Measurements from ENCODE around the gene ZNF740.

ZNF740 gene

GRCh38 chr12:53180220-53180930 is at the start of gene ZNF740, which contains the start of gene CSAD (continued):
- no peak for TF ChIP-seq ZNF26 (tag by site-specific recombination; IDR thresholded peaks at IDR 0.05)
- TF ChIP-seq ZNF596 (tag by site-specific recombination; IDR thresholded peaks at IDR 0.05): peak; percentile 11; the same call in 1 of the 2 replicates
- TF ChIP-seq YY1 (tag by site-specific recombination; IDR thresholded peaks at IDR 0.05): peak; percentile 92
- peak; percentile 52; the same call in 1 of the 2 replicates for TF ChIP-seq ZNF777 (tag by site-specific recombination; IDR thresholded peaks at IDR 0.05; ENCODE audit: borderline replicate concordance)
- peak; percentile 30; the same call in 1 of the 2 replicates for TF ChIP-seq ZNF394 (tag by site-specific recombination; IDR thresholded peaks at IDR 0.05; ENCODE audit: borderline replicate concordance)
- TF ChIP-seq GLI2 (tag by site-specific recombination; IDR thresholded peaks at IDR 0.05; ENCODE audit: borderline replicate concordance, low read depth): no peak
- no peak for TF ChIP-seq ZNF140 (tag by site-specific recombination; IDR thresholded peaks at IDR 0.05)
- TF ChIP-seq ZNF561 (tag by site-specific recombination; IDR thresholded peaks at IDR 0.05; ENCODE audit: borderline replicate concordance): peak; percentile 90; the same call in 1 of the 2 replicates
- TF ChIP-seq, protein P1, sequence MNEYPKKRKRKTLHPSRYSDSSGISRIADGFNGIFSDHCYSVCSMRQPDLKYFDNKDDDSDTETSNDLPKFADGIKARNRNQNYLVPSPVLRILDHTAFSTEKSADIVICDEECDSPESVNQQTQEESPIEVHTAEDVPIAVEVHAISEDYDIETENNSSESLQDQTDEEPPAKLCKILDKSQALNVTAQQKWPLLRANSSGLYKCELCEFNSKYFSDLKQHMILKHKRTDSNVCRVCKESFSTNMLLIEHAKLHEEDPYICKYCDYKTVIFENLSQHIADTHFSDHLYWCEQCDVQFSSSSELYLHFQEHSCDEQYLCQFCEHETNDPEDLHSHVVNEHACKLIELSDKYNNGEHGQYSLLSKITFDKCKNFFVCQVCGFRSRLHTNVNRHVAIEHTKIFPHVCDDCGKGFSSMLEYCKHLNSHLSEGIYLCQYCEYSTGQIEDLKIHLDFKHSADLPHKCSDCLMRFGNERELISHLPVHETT (tag by site-specific recombination; IDR thresholded peaks at IDR 0.05): peak; percentile 37; the same call in 1 of the 2 replicates
- TF ChIP-seq GLIS2 (tag by site-specific recombination; IDR thresholded peaks at IDR 0.05): peak; percentile 99
- TF ChIP-seq ZNF843 (tag by site-specific recombination; IDR thresholded peaks at IDR 0.05): peak; percentile 56
- TF ChIP-seq ZNF701 (tag by site-specific recombination; IDR thresholded peaks at IDR 0.05): no peak
- TF ChIP-seq, protein P2, sequence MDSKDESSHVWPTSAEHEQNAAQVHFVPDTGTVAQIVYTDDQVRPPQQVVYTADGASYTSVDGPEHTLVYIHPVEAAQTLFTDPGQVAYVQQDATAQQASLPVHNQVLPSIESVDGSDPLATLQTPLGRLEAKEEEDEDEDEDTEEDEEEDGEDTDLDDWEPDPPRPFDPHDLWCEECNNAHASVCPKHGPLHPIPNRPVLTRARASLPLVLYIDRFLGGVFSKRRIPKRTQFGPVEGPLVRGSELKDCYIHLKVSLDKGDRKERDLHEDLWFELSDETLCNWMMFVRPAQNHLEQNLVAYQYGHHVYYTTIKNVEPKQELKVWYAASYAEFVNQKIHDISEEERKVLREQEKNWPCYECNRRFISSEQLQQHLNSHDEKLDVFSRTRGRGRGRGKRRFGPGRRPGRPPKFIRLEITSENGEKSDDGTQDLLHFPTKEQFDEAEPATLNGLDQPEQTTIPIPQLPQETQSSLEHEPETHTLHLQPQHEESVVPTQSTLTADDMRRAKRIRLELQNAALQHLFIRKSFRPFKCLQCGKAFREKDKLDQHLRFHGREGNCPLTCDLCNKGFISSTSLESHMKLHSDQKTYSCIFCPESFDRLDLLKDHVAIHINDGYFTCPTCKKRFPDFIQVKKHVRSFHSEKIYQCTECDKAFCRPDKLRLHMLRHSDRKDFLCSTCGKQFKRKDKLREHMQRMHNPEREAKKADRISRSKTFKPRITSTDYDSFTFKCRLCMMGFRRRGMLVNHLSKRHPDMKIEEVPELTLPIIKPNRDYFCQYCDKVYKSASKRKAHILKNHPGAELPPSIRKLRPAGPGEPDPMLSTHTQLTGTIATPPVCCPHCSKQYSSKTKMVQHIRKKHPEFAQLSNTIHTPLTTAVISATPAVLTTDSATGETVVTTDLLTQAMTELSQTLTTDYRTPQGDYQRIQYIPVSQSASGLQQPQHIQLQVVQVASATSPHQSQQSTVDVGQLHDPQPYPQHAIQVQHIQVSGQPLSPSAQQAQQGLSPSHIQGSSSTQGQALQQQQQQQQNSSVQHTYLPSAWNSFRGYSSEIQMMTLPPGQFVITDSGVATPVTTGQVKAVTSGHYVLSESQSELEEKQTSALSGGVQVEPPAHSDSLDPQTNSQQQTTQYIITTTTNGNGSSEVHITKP (tag by site-specific recombination; IDR thresholded peaks at IDR 0.05): peak; percentile 57; the same call in 1 of the 2 replicates
- peak; percentile 91 for TF ChIP-seq ZXDB (tag by site-specific recombination; IDR thresholded peaks at IDR 0.05)
- TF ChIP-seq, protein P3, sequence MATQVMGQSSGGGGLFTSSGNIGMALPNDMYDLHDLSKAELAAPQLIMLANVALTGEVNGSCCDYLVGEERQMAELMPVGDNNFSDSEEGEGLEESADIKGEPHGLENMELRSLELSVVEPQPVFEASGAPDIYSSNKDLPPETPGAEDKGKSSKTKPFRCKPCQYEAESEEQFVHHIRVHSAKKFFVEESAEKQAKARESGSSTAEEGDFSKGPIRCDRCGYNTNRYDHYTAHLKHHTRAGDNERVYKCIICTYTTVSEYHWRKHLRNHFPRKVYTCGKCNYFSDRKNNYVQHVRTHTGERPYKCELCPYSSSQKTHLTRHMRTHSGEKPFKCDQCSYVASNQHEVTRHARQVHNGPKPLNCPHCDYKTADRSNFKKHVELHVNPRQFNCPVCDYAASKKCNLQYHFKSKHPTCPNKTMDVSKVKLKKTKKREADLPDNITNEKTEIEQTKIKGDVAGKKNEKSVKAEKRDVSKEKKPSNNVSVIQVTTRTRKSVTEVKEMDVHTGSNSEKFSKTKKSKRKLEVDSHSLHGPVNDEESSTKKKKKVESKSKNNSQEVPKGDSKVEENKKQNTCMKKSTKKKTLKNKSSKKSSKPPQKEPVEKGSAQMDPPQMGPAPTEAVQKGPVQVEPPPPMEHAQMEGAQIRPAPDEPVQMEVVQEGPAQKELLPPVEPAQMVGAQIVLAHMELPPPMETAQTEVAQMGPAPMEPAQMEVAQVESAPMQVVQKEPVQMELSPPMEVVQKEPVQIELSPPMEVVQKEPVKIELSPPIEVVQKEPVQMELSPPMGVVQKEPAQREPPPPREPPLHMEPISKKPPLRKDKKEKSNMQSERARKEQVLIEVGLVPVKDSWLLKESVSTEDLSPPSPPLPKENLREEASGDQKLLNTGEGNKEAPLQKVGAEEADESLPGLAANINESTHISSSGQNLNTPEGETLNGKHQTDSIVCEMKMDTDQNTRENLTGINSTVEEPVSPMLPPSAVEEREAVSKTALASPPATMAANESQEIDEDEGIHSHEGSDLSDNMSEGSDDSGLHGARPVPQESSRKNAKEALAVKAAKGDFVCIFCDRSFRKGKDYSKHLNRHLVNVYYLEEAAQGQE (tag by site-specific recombination; IDR thresholded peaks at IDR 0.05): 0 out of 2 replicates have a peak, but pooled peaks have one; percentile 10
- TF ChIP-seq ZBTB21 (tag by site-specific recombination; IDR thresholded peaks at IDR 0.05): 0 out of 2 replicates have a peak, but pooled peaks have one; percentile 31
- TF ChIP-seq ZBTB8A (tag by site-specific recombination; IDR thresholded peaks at IDR 0.05): peak; percentile 54; the same call in 1 of the 2 replicates
- TF ChIP-seq, protein P4, sequence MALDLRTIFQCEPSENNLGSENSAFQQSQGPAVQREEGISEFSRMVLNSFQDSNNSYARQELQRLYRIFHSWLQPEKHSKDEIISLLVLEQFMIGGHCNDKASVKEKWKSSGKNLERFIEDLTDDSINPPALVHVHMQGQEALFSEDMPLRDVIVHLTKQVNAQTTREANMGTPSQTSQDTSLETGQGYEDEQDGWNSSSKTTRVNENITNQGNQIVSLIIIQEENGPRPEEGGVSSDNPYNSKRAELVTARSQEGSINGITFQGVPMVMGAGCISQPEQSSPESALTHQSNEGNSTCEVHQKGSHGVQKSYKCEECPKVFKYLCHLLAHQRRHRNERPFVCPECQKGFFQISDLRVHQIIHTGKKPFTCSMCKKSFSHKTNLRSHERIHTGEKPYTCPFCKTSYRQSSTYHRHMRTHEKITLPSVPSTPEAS (tag by site-specific recombination; IDR thresholded peaks at IDR 0.05): peak; percentile 95
- TF ChIP-seq ZFHX2 (tag by site-specific recombination; conservative IDR thresholded peaks at IDR 0.05): peak; percentile 95
- TF ChIP-seq ZNF324 (tag by site-specific recombination; IDR thresholded peaks at IDR 0.05): peak; percentile 72
- TF ChIP-seq EGR2 (tag by site-specific recombination; IDR thresholded peaks at IDR 0.05; ENCODE audit: low read depth): peak; percentile 86
- TF ChIP-seq, protein P5, sequence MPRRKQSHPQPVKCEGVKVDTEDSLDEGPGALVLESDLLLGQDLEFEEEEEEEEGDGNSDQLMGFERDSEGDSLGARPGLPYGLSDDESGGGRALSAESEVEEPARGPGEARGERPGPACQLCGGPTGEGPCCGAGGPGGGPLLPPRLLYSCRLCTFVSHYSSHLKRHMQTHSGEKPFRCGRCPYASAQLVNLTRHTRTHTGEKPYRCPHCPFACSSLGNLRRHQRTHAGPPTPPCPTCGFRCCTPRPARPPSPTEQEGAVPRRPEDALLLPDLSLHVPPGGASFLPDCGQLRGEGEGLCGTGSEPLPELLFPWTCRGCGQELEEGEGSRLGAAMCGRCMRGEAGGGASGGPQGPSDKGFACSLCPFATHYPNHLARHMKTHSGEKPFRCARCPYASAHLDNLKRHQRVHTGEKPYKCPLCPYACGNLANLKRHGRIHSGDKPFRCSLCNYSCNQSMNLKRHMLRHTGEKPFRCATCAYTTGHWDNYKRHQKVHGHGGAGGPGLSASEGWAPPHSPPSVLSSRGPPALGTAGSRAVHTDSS (tag by site-specific recombination; IDR thresholded peaks at IDR 0.05): 0 out of 2 replicates have a peak, but pooled peaks have one; percentile 37
